GM12875 (cell line): ENCODE measurements around the gene PLXNA4.

ENCODE experiments used
- H3K4me3 ChIP-seq: one replicate; pipeline ENCODE4 v1.5.1; 2011; ENCODE audit warnings: low read depth, low read length, control low read depth
- TF ChIP-seq, protein P1 (sequence below): IDR thresholded peaks from 2 replicates; pipeline ENCODE4 v1.5.1; 2011; ENCODE audit warnings: low read depth, mild to moderate bottlenecking, control low read depth, inconsistent platforms, low read length, moderate library complexity, borderline replicate concordance; ENCODE audit not compliant: insufficient read depth

Gene PLXNA4

DNA sequence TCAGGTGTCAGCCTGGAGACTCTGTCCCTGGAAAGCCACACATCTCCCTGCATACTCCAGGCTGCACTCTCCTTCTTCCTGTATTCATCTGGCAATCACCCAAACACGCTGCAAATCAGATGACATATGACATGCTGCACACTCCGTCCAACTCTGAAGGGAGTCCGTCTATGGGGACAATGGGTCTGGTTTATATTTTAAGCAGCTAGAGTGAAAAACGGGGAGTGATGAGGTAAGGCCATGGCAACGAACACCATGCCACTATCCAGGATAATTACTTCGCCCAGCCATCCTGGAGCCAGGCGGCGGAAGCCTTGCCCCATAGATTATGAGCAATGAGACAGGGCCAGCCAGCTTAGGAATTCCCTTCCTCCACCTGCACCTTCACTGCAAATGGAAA, 140.1 kb downstream of the PLXNA4 start:
- TF ChIP-seq, protein P1, sequence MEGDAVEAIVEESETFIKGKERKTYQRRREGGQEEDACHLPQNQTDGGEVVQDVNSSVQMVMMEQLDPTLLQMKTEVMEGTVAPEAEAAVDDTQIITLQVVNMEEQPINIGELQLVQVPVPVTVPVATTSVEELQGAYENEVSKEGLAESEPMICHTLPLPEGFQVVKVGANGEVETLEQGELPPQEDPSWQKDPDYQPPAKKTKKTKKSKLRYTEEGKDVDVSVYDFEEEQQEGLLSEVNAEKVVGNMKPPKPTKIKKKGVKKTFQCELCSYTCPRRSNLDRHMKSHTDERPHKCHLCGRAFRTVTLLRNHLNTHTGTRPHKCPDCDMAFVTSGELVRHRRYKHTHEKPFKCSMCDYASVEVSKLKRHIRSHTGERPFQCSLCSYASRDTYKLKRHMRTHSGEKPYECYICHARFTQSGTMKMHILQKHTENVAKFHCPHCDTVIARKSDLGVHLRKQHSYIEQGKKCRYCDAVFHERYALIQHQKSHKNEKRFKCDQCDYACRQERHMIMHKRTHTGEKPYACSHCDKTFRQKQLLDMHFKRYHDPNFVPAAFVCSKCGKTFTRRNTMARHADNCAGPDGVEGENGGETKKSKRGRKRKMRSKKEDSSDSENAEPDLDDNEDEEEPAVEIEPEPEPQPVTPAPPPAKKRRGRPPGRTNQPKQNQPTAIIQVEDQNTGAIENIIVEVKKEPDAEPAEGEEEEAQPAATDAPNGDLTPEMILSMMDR = no peak
- H3K4me3 ChIP-seq = no peak overlapping the region

DNA sequence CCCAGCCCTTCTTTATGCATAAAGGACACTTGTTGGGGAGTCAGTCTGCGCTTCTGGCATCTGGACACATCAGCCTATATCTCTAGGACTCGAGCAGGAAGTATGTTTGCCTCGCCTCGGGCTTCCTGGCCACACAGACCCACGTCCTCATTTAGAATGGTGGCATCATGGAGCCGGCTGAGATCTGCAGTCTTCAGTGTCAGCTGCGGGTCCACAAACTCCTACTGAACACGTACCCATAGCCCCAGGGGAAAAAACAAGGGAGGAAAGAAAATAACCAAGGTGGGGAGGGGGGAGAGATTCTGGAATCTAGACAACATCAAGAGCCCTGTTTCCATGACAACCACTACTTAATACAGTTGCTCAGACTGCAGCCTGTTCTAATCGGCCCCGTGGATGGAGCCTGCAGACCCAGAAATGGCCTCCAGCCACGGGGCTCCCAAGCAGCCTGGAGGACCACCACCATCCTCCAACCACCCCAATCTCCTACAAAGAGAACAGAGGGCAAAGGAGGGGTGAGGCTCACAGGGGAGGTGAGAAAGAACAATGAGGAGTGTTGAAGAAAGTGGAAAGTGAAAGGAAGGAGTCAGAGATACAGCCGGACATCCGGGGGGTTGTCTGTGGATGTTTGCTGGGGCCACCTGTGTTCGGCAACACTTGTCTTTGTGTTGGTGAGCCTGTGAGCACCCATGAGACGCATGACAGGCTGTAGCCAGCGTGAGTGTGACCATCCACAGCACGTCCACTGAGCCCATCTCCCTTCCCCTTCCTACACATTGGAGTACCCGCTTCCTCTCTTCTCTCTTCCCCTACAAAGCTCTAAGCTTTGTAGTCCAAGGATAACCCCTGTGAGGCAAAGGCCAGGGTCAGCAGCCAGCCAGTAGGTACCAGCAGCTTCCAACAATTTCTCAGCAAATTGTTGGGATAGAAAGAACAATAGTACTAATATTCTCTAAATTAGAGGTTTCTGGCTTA, 141.0 kb downstream of the PLXNA4 start:
- H3K4me3 ChIP-seq = no peak overlapping the region
- TF ChIP-seq, protein P1 = no peak

DNA sequence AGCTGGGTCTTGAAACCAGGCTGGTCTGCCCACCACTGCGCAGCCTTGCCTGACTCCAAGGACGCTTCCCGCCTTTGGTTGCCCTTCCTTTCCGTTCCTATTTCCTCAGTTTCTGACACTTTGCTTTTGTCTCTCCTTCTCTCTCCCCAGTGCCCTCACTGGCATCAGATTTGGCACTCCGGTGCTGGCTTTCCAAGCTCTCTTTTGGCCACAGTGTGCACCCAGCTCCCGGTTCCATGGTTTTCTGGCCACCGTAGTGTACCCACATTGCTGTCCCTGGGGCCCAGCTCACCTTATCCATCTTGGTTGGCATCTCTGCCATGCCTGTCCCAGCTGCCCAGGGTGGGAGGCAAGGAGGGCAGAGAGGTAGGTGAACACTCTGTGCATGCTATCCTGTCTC, 142.2 kb downstream of the PLXNA4 start:
- no peak overlapping the region for H3K4me3 ChIP-seq
- TF ChIP-seq, protein P1 = no peak

DNA sequence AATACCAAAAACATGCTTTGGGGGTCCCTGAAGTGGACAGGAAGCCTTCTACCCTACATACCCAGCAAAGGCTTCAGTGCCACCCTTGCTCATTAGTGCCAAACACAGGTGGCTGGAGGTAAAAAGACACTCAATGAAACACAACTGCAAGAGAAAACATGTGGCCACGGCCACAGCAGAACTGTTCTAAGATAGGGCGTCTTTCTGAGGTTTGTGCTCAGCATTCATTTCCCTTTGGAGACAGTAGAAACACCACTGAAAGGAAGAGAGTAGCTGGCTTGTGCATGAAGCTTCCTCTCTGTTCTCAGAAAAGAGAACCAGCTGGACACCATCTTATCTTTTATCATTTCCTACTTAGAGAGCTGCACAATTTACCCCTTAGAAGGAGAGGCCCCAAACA, 143.0 kb downstream of the PLXNA4 start:
- TF ChIP-seq, protein P1 = no peak

DNA sequence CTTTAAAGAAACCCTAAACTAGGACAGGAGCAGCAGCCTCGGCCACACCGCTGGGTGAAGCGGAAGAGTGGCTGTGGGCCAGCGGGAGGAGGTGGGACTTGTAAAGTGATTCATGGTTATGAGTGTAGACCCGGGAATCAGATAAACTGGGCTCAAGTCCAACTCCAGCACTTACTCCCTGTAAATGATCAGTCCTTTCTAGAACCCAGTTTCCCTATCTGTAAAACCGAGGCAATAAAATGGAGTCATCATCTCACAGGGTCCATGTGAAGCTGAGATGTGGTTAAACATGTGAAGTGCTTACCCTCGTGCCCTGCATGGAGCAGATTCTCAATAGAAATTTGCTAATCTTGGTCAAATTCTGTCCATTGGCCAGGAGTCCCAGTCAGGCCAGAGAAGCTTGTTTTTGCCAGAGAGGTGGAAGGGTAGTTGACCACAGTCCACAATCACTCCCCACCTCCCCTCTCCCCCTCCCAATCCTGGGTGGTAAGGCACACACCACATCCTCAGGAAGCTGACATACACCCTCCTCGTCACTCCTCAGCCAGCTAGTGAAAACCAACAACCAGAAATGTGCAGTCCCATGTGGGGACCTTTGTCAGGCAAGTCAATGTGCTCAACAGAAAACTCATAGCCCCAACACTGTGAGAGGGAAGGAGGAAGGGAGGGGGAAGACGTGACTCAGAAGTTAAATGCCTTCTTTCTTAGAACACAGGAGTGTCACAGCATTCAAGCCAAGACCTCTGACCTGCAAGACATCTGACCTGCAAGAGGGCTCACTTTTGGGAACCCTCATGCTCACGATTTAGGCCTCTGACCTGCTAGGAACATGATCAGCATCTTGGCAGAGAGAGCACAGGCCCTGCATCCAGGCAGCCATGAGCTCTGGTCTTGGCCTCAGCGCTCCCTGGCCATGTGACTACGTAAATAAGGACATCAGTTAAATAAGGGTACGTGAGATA, 145.1 kb downstream of the PLXNA4 start:
- H3K4me3 ChIP-seq = no peak overlapping the region
- TF ChIP-seq, protein P1 = no peak

More for the DNA sequence above, 143.0 kb downstream of the PLXNA4 start:
- no peak overlapping the region for H3K4me3 ChIP-seq

DNA sequence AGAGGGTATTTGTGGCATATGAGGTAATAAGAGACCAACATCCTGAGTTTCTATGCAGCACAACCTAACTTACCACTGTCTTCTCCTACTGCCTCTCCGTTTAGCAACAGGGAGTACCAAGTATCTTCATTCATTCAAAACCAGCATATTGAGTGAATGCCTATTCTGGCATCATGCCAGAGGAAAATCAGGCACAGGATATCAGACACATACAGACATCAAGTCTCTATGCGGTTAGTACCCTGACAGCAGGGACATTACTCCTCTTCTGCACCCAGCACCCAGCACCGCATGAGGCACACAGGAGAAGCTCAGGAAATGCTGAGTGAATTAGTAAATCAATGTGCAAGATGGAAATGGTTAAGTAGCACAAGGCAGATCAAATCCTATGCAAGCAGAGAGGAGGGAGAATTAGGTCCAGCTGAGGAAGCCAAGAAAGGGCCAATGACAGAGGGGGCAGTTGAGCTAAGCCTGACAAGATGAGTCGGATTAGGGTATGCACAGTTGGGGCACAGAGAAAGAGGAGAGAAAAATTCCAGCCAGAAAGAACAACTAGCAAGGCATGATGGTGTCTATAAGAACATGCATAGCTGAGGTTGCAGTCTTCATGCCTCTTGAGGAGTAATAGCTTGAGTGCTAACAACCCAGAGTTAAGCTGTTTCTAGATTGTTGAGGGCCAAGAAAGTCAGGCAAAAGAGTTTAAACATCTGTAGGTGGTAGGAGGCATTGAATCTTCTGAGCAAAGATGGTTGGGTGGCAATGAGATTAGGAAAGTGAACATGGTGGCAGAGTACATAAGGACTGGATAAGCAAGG, 146.0 kb downstream of the PLXNA4 start:
- TF ChIP-seq, protein P1 = no peak

More for the DNA sequence above, 146.0 kb downstream of the PLXNA4 start:
- H3K4me3 ChIP-seq = no peak overlapping the region
